ENCODE measurements around the gene GRIK4.
"Not testable (repeated sequence)": the region's sequence is repeated elsewhere in the genome, so short reads cannot be mapped to it uniquely, and the experiment has no call there.

GRIK4 gene

GRCh38 chr11:120577041-120577440 is 65.5 kb downstream of the GRIK4 start:
- no peak for DNase-seq

- DNase-seq, result no peak
Measured at GRCh38 chr11:120577624-120578363, 66.2 kb downstream of the GRIK4 start.

- no peak for DNase-seq
Measured at GRCh38 chr11:120578596-120579154, 67.1 kb downstream of the GRIK4 start.

- DNase-seq, result no peak
Measured at GRCh38 chr11:120579611-120580031, 68.1 kb downstream of the GRIK4 start.

- DNase-seq, result no peak
Measured at GRCh38 chr11:120581313-120581712, 69.8 kb downstream of the GRIK4 start.

- not testable (repeated sequence) for DNase-seq
Measured at GRCh38 chr11:120582535-120582934, 71.0 kb downstream of the GRIK4 start.

- DNase-seq, result no peak
Measured at GRCh38 chr11:120586072-120586471, 74.5 kb downstream of the GRIK4 start.

GRCh38 chr11:120586728-120587127 is 75.2 kb downstream of the GRIK4 start:
- no peak for DNase-seq

GRCh38 chr11:120587299-120587698 is 75.8 kb downstream of the GRIK4 start:
- DNase-seq, result no peak

- DNase-seq, result no peak
Measured at GRCh38 chr11:120589376-120589775, 77.8 kb downstream of the GRIK4 start.

- DNase-seq, result no peak
Measured at GRCh38 chr11:120590472-120590871, 78.9 kb downstream of the GRIK4 start.

- DNase-seq, result no peak
Measured at GRCh38 chr11:120594746-120595145, 83.2 kb downstream of the GRIK4 start.

GRCh38 chr11:120595557-120595956 is 84.0 kb downstream of the GRIK4 start:
- no peak for DNase-seq

GRCh38 chr11:120597250-120598215 is 86.0 kb downstream of the GRIK4 start:
- no peak for DNase-seq

GRCh38 chr11:120598517-120599257 is 87.1 kb downstream of the GRIK4 start:
- DNase-seq, result no peak

GRCh38 chr11:120599816-120600420 is 88.4 kb downstream of the GRIK4 start:
- DNase-seq, result no peak

GRCh38 chr11:120601536-120601935 is 90.0 kb downstream of the GRIK4 start:
- DNase-seq, result no peak

- DNase-seq, result no peak
Measured at GRCh38 chr11:120603071-120603470, 91.5 kb downstream of the GRIK4 start.

GRCh38 chr11:120605469-120605868 is 93.9 kb downstream of the GRIK4 start:
- no peak for DNase-seq

GRCh38 chr11:120606211-120607010 is 94.9 kb downstream of the GRIK4 start:
- no peak for DNase-seq

- no peak for DNase-seq
Measured at GRCh38 chr11:120608061-120608460, 96.5 kb downstream of the GRIK4 start.
